Measurements from ENCODE around the gene GSTM4.
A peak's percentile ranks its signal among the peaks of the same experiment; 100 is the strongest.

DNA sequence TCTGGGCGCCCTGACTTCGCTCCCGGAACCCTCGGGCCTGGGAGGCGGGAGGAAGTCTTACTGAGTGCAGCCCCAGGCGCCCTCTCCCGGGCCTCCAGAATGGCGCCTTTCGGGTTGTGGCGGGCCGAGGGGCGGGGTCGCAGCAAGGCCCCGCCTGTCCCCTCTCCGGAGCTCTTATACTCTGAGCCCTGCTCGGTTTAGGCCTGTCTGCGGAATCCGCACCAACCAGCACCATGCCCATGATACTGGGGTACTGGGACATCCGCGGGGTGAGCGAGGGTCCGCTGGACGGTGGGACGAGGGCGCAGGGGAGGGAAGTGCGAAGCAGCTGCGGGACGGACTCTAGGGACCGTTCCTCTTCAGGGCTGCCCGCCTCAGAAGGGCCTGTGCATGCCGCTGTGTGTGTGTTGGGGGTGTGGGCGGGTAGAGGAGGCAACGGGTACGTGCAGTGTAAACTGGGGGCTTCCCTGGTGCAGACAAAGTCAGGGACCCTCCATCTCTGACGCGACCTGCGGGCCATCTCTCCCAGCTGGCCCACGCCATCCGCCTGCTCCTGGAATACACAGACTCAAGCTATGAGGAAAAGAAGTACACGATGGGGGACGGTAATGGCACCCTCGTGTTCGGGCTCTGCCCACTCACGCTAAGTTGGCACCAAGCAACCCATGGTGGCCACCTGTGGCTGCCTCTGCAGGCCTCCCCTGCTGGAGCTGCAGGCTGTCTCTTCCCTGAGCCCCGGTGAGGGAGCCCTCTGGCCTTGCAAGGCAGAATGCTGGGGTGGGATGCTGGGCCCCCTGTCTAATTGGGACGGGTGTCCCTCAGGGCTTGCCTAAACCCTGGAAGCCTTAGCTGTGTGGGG is 32.0 kb downstream of the GSTM4 start, which contains the start of gene GSTM1:
- TF ChIP-seq, protein P1, sequence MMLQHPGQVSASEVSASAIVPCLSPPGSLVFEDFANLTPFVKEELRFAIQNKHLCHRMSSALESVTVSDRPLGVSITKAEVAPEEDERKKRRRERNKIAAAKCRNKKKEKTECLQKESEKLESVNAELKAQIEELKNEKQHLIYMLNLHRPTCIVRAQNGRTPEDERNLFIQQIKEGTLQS (IDR thresholded peaks at IDR 0.05), result no peak
- TF ChIP-seq, protein P2, sequence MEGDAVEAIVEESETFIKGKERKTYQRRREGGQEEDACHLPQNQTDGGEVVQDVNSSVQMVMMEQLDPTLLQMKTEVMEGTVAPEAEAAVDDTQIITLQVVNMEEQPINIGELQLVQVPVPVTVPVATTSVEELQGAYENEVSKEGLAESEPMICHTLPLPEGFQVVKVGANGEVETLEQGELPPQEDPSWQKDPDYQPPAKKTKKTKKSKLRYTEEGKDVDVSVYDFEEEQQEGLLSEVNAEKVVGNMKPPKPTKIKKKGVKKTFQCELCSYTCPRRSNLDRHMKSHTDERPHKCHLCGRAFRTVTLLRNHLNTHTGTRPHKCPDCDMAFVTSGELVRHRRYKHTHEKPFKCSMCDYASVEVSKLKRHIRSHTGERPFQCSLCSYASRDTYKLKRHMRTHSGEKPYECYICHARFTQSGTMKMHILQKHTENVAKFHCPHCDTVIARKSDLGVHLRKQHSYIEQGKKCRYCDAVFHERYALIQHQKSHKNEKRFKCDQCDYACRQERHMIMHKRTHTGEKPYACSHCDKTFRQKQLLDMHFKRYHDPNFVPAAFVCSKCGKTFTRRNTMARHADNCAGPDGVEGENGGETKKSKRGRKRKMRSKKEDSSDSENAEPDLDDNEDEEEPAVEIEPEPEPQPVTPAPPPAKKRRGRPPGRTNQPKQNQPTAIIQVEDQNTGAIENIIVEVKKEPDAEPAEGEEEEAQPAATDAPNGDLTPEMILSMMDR (IDR thresholded peaks at IDR 0.05; ENCODE audit: low read depth, low read length, missing input control), result peak; percentile 35
- TF ChIP-seq, protein P3, sequence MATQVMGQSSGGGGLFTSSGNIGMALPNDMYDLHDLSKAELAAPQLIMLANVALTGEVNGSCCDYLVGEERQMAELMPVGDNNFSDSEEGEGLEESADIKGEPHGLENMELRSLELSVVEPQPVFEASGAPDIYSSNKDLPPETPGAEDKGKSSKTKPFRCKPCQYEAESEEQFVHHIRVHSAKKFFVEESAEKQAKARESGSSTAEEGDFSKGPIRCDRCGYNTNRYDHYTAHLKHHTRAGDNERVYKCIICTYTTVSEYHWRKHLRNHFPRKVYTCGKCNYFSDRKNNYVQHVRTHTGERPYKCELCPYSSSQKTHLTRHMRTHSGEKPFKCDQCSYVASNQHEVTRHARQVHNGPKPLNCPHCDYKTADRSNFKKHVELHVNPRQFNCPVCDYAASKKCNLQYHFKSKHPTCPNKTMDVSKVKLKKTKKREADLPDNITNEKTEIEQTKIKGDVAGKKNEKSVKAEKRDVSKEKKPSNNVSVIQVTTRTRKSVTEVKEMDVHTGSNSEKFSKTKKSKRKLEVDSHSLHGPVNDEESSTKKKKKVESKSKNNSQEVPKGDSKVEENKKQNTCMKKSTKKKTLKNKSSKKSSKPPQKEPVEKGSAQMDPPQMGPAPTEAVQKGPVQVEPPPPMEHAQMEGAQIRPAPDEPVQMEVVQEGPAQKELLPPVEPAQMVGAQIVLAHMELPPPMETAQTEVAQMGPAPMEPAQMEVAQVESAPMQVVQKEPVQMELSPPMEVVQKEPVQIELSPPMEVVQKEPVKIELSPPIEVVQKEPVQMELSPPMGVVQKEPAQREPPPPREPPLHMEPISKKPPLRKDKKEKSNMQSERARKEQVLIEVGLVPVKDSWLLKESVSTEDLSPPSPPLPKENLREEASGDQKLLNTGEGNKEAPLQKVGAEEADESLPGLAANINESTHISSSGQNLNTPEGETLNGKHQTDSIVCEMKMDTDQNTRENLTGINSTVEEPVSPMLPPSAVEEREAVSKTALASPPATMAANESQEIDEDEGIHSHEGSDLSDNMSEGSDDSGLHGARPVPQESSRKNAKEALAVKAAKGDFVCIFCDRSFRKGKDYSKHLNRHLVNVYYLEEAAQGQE (IDR thresholded peaks at IDR 0.05), result peak; percentile 40
- TF ChIP-seq YY1 (IDR thresholded peaks at IDR 0.05) (peak; percentile 88), TAF1 (conservative IDR thresholded peaks at IDR 0.05) (no peak), RAD21 (IDR thresholded peaks at IDR 0.05) (peak; percentile 48 to 61), SP1 (IDR thresholded peaks at IDR 0.05) (no peak), HNF4A (conservative IDR thresholded peaks at IDR 0.05) (no peak), NR2F2 (IDR thresholded peaks at IDR 0.05) (no peak)
- TF ChIP-seq, protein P4, sequence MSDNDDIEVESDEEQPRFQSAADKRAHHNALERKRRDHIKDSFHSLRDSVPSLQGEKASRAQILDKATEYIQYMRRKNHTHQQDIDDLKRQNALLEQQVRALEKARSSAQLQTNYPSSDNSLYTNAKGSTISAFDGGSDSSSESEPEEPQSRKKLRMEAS (IDR thresholded peaks at IDR 0.05), result no peak
- TF ChIP-seq, protein P5, sequence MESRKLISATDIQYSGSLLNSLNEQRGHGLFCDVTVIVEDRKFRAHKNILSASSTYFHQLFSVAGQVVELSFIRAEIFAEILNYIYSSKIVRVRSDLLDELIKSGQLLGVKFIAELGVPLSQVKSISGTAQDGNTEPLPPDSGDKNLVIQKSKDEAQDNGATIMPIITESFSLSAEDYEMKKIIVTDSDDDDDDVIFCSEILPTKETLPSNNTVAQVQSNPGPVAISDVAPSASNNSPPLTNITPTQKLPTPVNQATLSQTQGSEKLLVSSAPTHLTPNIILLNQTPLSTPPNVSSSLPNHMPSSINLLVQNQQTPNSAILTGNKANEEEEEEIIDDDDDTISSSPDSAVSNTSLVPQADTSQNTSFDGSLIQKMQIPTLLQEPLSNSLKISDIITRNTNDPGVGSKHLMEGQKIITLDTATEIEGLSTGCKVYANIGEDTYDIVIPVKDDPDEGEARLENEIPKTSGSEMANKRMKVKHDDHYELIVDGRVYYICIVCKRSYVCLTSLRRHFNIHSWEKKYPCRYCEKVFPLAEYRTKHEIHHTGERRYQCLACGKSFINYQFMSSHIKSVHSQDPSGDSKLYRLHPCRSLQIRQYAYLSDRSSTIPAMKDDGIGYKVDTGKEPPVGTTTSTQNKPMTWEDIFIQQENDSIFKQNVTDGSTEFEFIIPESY (IDR thresholded peaks at IDR 0.05), result no peak
